PFSK-1 (cell line): ENCODE results near the gene CCDC196.
A peak's percentile ranks its signal among the peaks of the same experiment; 100 is the strongest.

Experiments used
- FOXP2 ChIP-seq: optimal IDR thresholded peaks from 2 replicates; pipeline ENCODE3; 2011; ENCODE audit warnings: borderline replicate concordance, control low read depth, inconsistent platforms; ENCODE audit not compliant: insufficient read depth; ENCODE audit errors: extremely low read length, extremely low read depth
- POLR2AphosphoS5 ChIP-seq: IDR thresholded peaks from 2 replicates; pipeline ENCODE4 v1.6.1; 2012; ENCODE audit warnings: low read depth, mild to moderate bottlenecking, control low read depth, low read length, moderate library complexity
- SIN3A ChIP-seq: IDR thresholded peaks from 2 replicates; pipeline ENCODE4 v1.6.1; 2012; ENCODE audit warnings: mild to moderate bottlenecking, low read length, moderate library complexity, borderline replicate concordance; ENCODE audit not compliant: insufficient read depth
- TAF1 ChIP-seq: IDR thresholded peaks from 2 replicates; pipeline ENCODE4 v1.6.1; 2012; ENCODE audit warnings: low read length, control low read depth, borderline replicate concordance; ENCODE audit not compliant: insufficient read depth
- TF ChIP-seq, protein P1 (sequence below), 2 experiments: IDR thresholded peaks; 2 replicates each; pipeline versions ENCODE4 v1.6.1 to v1.8.0; 2011 to 2012; ENCODE audit warnings: low read depth in 2 of 2, low read length in 2 of 2, control low read depth in 1 of 2, inconsistent platforms in 1 of 2, mild to moderate bottlenecking in 1 of 2, moderate library complexity in 1 of 2; ENCODE audit not compliant: insufficient read depth in 1 of 2

The CCDC196 gene

DNA sequence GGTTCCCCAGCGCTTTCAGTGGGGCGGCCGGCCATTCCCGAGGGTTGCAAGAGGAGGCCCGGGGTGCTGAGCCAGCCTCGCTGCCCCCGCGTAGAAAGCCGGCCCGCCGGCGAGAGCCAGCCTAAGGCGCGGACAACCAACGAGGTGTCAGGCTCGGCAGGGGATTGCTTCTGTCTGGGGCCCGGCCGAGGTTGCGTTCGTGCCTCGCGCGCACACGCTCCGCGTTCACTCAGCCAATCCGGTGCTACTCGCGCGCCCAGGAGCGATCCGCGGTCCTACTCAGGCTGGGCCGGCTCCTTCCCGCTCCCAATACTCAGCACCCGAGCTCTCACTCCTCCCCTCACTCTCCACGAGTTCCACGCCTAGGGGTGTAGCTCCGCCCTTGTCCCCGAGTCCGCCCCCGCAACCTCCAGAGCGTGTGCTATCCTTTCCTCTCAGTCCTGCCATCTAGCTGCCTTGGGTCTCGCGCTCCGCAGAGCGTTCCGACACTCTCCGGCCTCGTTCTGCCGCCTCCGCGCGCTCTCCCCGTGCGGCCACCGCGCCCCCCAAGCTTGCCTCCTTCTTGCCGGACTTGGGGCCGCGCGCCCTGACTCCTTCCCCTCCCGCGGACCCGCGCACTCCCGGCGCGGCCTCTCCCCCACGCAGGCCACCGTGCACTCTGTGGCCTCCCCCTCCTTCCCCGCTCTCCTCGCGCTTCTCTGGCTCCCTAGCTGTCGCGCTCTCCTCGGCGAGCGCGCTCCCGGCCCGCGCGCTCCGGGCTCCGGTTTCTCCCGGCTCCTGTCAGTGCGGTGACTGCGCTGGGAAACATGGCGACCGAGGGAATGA is 21.8 kb downstream of the CCDC196 start, which contains the start of gene GPHN:
Gene GPHN (plus strand): TSS at position 426 of the 825 bp plus-strand sequence.
- TF ChIP-seq POLR2AphosphoS5 (peak; percentile 63), FOXP2 (peak; percentile 60), TAF1 (peak; percentile 23; the same call in 1 of the 2 replicates)
- TF ChIP-seq, protein P1, sequence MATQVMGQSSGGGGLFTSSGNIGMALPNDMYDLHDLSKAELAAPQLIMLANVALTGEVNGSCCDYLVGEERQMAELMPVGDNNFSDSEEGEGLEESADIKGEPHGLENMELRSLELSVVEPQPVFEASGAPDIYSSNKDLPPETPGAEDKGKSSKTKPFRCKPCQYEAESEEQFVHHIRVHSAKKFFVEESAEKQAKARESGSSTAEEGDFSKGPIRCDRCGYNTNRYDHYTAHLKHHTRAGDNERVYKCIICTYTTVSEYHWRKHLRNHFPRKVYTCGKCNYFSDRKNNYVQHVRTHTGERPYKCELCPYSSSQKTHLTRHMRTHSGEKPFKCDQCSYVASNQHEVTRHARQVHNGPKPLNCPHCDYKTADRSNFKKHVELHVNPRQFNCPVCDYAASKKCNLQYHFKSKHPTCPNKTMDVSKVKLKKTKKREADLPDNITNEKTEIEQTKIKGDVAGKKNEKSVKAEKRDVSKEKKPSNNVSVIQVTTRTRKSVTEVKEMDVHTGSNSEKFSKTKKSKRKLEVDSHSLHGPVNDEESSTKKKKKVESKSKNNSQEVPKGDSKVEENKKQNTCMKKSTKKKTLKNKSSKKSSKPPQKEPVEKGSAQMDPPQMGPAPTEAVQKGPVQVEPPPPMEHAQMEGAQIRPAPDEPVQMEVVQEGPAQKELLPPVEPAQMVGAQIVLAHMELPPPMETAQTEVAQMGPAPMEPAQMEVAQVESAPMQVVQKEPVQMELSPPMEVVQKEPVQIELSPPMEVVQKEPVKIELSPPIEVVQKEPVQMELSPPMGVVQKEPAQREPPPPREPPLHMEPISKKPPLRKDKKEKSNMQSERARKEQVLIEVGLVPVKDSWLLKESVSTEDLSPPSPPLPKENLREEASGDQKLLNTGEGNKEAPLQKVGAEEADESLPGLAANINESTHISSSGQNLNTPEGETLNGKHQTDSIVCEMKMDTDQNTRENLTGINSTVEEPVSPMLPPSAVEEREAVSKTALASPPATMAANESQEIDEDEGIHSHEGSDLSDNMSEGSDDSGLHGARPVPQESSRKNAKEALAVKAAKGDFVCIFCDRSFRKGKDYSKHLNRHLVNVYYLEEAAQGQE (IDR thresholded peaks at IDR 0.05; ENCODE audit: insufficient read depth in 1 of 2, low read depth in 2 of 2, low read length in 2 of 2), result no peak

GRCh38 chr14:66508547-66508845 is 22.3 kb downstream of the CCDC196 start:
- TF ChIP-seq FOXP2 (no peak), TAF1 (no peak), SIN3A (no peak), POLR2AphosphoS5 (no peak)
- TF ChIP-seq, protein P1 (IDR thresholded peaks at IDR 0.05; ENCODE audit: insufficient read depth in 1 of 2, low read depth in 2 of 2, low read length in 2 of 2), result no peak

DNA sequence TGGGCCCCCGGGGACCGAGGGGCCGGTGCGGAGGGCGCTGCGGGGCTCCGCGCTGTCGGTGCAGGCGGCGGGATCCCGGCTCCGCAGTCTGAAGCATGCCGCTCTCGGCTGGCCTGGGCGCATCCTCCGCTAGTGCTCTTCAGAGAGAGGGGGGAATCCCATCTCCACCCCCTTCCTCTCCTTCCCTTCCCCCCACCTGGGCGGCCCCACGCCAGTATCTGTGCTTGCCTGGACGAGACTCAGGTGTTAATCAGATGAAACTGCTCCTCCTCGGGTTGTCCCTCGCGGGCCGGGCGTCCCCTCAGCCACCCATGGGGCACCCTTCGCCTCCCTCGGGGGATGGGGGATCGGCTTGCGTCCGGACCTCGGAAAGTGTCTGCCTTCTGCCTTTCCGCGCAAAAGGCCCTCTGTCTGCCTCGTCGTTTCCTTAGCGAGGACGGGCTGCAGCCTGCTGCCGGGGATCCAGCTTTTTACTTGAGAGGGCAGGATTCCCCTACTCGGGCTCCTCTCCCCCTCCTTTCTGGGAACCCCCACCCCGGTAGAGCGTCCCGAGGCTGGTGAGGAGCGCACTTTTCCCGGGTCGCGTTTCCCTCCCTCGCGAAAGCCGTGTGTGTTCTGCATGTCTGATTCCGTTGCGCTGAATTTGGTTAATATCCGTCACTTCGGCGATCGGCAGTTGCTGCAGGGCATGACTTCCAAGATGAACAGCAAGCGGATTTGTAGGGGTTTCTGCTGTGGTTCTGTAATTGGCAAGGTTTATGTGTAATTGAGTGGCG is 22.9 kb downstream of the CCDC196 start:
- TF ChIP-seq POLR2AphosphoS5 (no peak), TAF1 (no peak), SIN3A (no peak), FOXP2 (no peak)
- TF ChIP-seq, protein P1 (IDR thresholded peaks at IDR 0.05; ENCODE audit: insufficient read depth in 1 of 2, low read depth in 2 of 2, low read length in 2 of 2), result no peak

DNA sequence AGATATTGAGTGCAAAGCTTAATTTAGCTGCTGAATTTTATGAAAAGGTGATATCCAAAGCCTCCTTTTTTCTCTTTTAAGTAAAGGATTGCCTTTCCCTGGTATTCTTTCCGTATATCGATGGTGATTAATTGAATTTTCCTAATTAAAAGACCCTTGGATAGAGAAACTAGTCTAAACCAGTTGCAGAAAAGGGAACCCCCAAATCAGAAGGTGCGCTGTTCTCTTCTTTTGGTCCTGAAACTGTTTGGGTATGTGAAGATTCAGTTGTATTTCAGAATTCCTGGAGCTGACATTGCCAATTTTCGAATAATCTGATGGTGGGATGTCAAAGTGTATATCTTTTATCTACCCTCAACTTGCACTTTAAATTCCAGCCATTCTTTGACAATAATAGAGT is 23.7 kb downstream of the CCDC196 start:
- TF ChIP-seq FOXP2 (no peak), TAF1 (no peak), SIN3A (no peak)
- TF ChIP-seq, protein P1 (IDR thresholded peaks at IDR 0.05; ENCODE audit: insufficient read depth in 1 of 2, low read depth in 2 of 2, low read length in 2 of 2), result peak in 1 of 2 experiments; percentile 70; a peak in 2 of 4 replicates
